Raji (cell line): Measurements from ENCODE around the gene POMC.

Experiments
- POLR2A ChIP-seq: IDR thresholded peaks from 2 replicates; pipeline ENCODE4 v1.6.1; 2011; ENCODE audit warnings: low read depth, low read length, control low read depth; ENCODE audit not compliant: insufficient read depth

The POMC gene

GRCh38 chr2:25123682-25124081 is 44.7 kb downstream of the POMC start:
- no peak for TF ChIP-seq POLR2A

GRCh38 chr2:25122367-25122766 is 46.0 kb downstream of the POMC start:
- TF ChIP-seq POLR2A = no peak

GRCh38 chr2:25119263-25119662 is 49.1 kb downstream of the POMC start:
- no peak for TF ChIP-seq POLR2A

- no peak for TF ChIP-seq POLR2A
These were observed 51.4 kb downstream of the POMC start for GRCh38 chr2:25116956-25117355.

GRCh38 chr2:25115902-25116301 is 52.5 kb downstream of the POMC start:
- no peak for TF ChIP-seq POLR2A

- no peak for TF ChIP-seq POLR2A
These were observed 53.0 kb downstream of the POMC start for GRCh38 chr2:25115249-25115883.

- TF ChIP-seq POLR2A = no peak
These were observed 56.3 kb downstream of the POMC start for GRCh38 chr2:25112113-25112512.
